Mesendoderm (in vitro differentiated cells): Measurements from ENCODE around the gene CHRNA9.

Experiments used
- DNase-seq: peaks from one replicate; pipeline ENCODE4 v3.0.0; 2013
- H2AK5ac ChIP-seq: 2 replicates; pipeline ENCODE4 v1.6.1; 2013; ENCODE audit warnings: low read length, inconsistent platforms
- H2BK120ac ChIP-seq: 2 replicates; pipeline ENCODE4 v1.6.1; 2013; ENCODE audit warnings: low read depth, mild to moderate bottlenecking, low read length, moderate library complexity, mixed read lengths
- H2BK15ac ChIP-seq: replicated peaks from 2 replicates; pipeline ENCODE4 v1.6.1; 2013; ENCODE audit warnings: low read depth, mild to moderate bottlenecking, moderate library complexity
- H2BK5ac ChIP-seq: 2 replicates; pipeline ENCODE4 v1.6.1; 2013; ENCODE audit warnings: low read length, inconsistent platforms
- H3K18ac ChIP-seq: 2 replicates; pipeline ENCODE4 v1.6.1; 2013; ENCODE audit warnings: mild to moderate bottlenecking, low read length, mixed read lengths
- H3K23ac ChIP-seq: one replicate; pipeline ENCODE4 v1.6.1; 2013; ENCODE audit warnings: low read length
- H3K27ac ChIP-seq: 2 replicates; pipeline ENCODE4 v1.5.1; 2013; ENCODE audit warnings: low read depth, mild to moderate bottlenecking, inconsistent platforms, low read length, moderate library complexity
- H3K27me3 ChIP-seq: 2 replicates; pipeline ENCODE4 v1.6.1; 2013; ENCODE audit warnings: low read length, control low read depth, mild to moderate bottlenecking, inconsistent platforms; ENCODE audit not compliant: insufficient read depth, poor library complexity
- H3K36me3 ChIP-seq: 2 replicates; pipeline ENCODE4 v1.6.1; 2013; ENCODE audit warnings: low read length, inconsistent platforms; ENCODE audit not compliant: control insufficient read depth, insufficient read depth
- H3K4ac ChIP-seq: one replicate; pipeline ENCODE4 v1.6.1; 2013; ENCODE audit warnings: low read depth, mild to moderate bottlenecking, low read length, moderate library complexity
- H3K4me1 ChIP-seq: 2 replicates; pipeline ENCODE4 v1.6.1; 2013; ENCODE audit warnings: low read depth, low read length, inconsistent platforms; ENCODE audit not compliant: control insufficient read depth
- H3K4me2 ChIP-seq: 2 replicates; pipeline ENCODE4 v1.6.1; 2013; ENCODE audit warnings: low read length
- H3K4me3 ChIP-seq: 2 replicates; pipeline ENCODE4 v1.5.1; 2013; ENCODE audit warnings: mild to moderate bottlenecking, low read length
- H3K56ac ChIP-seq: one replicate; pipeline ENCODE4 v1.6.1; 2013; ENCODE audit warnings: low read length
- H3K79me1 ChIP-seq: 2 replicates; pipeline ENCODE4 v1.6.1; 2013; ENCODE audit warnings: low read length, inconsistent platforms
- H3K79me2 ChIP-seq: 2 replicates; pipeline ENCODE4 v1.6.1; 2013; ENCODE audit warnings: mild to moderate bottlenecking, low read length; ENCODE audit not compliant: control insufficient read depth, insufficient read depth
- H3K9ac ChIP-seq: 2 replicates; pipeline ENCODE4 v1.6.1; 2013; ENCODE audit warnings: low read length, inconsistent platforms
- H4K5ac ChIP-seq: one replicate; pipeline ENCODE4 v1.6.1; 2013; ENCODE audit warnings: low read length
- H4K8ac ChIP-seq: one replicate; pipeline ENCODE4 v1.6.1; 2013; ENCODE audit warnings: low read depth, mild to moderate bottlenecking, control low read depth, low read length, moderate library complexity
- WGBS: extraction: QIAGEN DNeasy Blood & Tissue Kit; methylation state at CpG from one replicate; pipeline ENCODE4 v1.1.7; 2013; ENCODE audit warnings: low lambda C conversion rate, missing lambda C conversion rate; ENCODE audit not compliant: insufficient coverage; ENCODE audit errors: extremely low coverage; 5-methylcytosine and 5-hydroxymethylcytosine counted together

Gene CHRNA9

GRCh38 chr4:40321574-40322275, 13.4 kb upstream of the CHRNA9 start:
- Histone ChIP-seq H2BK5ac (no peak overlapping the region), H3K4me2 (no peak overlapping the region)

DNA sequence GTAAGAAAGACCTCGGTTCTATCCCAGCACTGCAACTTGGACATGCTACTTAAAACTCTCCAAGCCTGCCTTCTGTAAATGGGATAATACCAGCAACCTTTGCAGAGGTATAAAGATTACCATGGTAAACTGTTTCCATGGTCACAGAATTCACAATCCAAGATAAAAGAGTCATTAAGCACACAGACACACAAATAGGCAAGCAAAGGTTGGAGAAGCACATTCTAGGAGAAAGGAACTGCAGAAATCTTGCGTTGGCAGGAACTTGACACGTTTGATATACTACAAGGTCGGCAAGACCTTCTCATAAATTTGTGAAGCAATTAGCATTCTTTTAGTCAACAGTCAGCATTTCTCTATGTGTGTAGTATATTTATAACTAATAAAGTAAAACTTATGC, 12.3 kb upstream of the CHRNA9 start:
- Histone ChIP-seq H3K4me1 (no peaks in the 10 kb centered on the region), H3K23ac (peak overlapping the region; percentile 66), H3K4me3 (no peak overlapping the region), H2BK120ac (no peak overlapping the region), H3K79me1 (no peaks in the 10 kb centered on the region), H3K9ac (no peak overlapping the region), H3K4me2 (no peak overlapping the region), H3K36me3 (no peaks in the 10 kb centered on the region), H2AK5ac (no peak overlapping the region), H3K56ac (no peak overlapping the region), H2BK15ac (no peak overlapping the region), H4K8ac (no peak overlapping the region), H3K18ac (no peak overlapping the region), H4K5ac (no peak overlapping the region), H3K27ac (no peak overlapping the region), H3K79me2 (no peaks in the 10 kb centered on the region), H2BK5ac (no peak overlapping the region), H3K4ac (no peak overlapping the region), H3K27me3 (no peaks in the 10 kb centered on the region)
- whole genome bisulfite sequencing: no CpG with 5 or more reads among the region's 4 CpGs
- DNase-seq: peak; percentile 38

More at GRCh38 chr4:40321574-40322275, 13.4 kb upstream of the CHRNA9 start:
- peaks cover 1% of the 10 kb centered on the region for H3K4me1 ChIP-seq
- H2BK15ac ChIP-seq: no peak overlapping the region
- no peak overlapping the region for H2AK5ac ChIP-seq
- H3K79me2 ChIP-seq: no peaks in the 10 kb centered on the region
- H3K56ac ChIP-seq: peak overlapping the region; percentile 22
- H3K9ac ChIP-seq: no peak overlapping the region
- H2BK120ac ChIP-seq: no peak overlapping the region
- H3K4me3 ChIP-seq: no peak overlapping the region
- H3K18ac ChIP-seq: no peak overlapping the region
- no peaks in the 10 kb centered on the region for H3K27me3 ChIP-seq
- H3K27ac ChIP-seq: no peak overlapping the region
- no peak overlapping the region for H4K8ac ChIP-seq
- H3K4ac ChIP-seq: no peak overlapping the region
- DNase-seq: no peak
- no peaks in the 10 kb centered on the region for H3K36me3 ChIP-seq
- H3K79me1 ChIP-seq: no peaks in the 10 kb centered on the region
- WGBS: no CpG with 5 or more reads among the region's 7 CpGs
- H4K5ac ChIP-seq: no peak overlapping the region
- H3K23ac ChIP-seq: no peak overlapping the region

GRCh38 chr4:40323866-40324265, 11.3 kb upstream of the CHRNA9 start:
- no peak overlapping the region for H4K8ac ChIP-seq
- no peak overlapping the region for H3K9ac ChIP-seq
- H4K5ac ChIP-seq: no peak overlapping the region
- no peaks in the 10 kb centered on the region for H3K27me3 ChIP-seq
- H3K79me2 ChIP-seq: no peaks in the 10 kb centered on the region
- no peak overlapping the region for H2BK5ac ChIP-seq
- H3K4me1 ChIP-seq: no peaks in the 10 kb centered on the region
- H3K4me2 ChIP-seq: no peak overlapping the region
- no CpG with 5 or more reads among the region's 2 CpGs for WGBS
- H3K27ac ChIP-seq: no peak overlapping the region
- H2AK5ac ChIP-seq: no peak overlapping the region
- H2BK15ac ChIP-seq: no peak overlapping the region
- no peak overlapping the region for H3K56ac ChIP-seq
- no peak overlapping the region for H3K4me3 ChIP-seq
- peak; percentile 51 for DNase-seq
- no peak overlapping the region for H3K23ac ChIP-seq
- H3K18ac ChIP-seq: no peak overlapping the region
- H2BK120ac ChIP-seq: no peak overlapping the region
- no peak overlapping the region for H3K4ac ChIP-seq
- H3K79me1 ChIP-seq: no peaks in the 10 kb centered on the region
- no peaks in the 10 kb centered on the region for H3K36me3 ChIP-seq

DNA sequence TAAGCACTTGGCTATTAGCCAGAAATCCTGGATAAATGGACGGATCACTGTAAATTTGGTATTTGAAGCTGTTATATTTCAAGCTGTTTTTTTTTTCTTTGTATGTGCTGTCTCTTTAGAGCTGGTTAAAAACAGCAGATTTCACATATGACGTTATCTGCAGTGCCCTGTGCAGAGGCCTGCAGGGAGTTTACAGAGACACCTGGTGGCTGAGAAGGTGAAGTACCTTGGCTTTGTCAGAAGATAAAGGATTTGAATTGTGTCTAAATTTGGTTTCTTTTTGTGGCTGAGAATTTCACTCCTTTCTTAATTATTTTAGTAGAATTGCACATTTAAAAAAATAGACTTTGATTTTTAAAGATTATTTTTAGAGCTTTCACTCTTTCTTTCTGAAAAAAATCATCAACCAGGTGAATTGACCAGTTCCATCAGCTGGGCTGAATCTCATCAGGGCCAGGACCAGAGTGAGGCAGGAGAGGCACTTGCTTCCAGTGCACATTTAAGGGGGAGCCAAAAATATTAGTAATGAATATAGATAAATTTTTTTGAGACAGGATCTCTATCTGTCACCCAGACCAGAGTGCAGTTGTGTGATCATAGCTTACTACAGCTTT, 9.6 kb upstream of the CHRNA9 start:
- WGBS: no CpG with 5 or more reads among the region's 2 CpGs

DNA sequence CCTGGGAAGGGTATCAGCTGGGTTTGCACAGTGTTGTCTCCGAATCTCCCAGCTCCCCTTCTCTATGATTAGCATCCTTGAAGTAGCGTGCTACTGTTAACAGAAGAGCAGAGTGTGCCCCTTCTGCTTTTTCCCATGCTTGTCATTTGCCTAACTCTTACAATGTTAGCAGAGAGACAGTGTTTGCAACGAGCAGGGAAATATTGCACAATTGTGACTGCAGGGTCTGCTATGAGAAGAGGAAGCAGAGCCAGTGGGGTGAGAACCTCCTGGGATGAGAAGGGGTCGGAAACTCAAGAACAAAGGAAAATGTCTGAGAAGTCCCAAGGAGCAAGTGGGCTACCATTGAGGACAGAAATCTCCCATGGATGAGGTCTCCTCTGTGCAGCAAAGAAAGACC, 7.8 kb upstream of the CHRNA9 start:
- no peak for DNase-seq
- Histone ChIP-seq H2BK15ac (no peak overlapping the region), H2BK120ac (no peak overlapping the region), H3K56ac (no peak overlapping the region), H3K4me2 (no peak overlapping the region), H3K79me1 (no peaks in the 10 kb centered on the region), H2BK5ac (no peak overlapping the region), H4K8ac (no peak overlapping the region), H3K23ac (no peak overlapping the region), H3K4ac (no peak overlapping the region), H3K36me3 (no peaks in the 10 kb centered on the region), H3K4me1 (no peaks in the 10 kb centered on the region), H4K5ac (no peak overlapping the region), H3K4me3 (no peak overlapping the region), H3K79me2 (no peaks in the 10 kb centered on the region), H3K27me3 (no peaks in the 10 kb centered on the region), H3K9ac (no peak overlapping the region), H3K18ac (no peak overlapping the region), H2AK5ac (no peak overlapping the region), H3K27ac (no peak overlapping the region)
- WGBS: no CpG with 5 or more reads among the region's 4 CpGs

More for the DNA sequence above, 9.6 kb upstream of the CHRNA9 start:
- Histone ChIP-seq H3K56ac (no peak overlapping the region), H3K27ac (no peak overlapping the region), H3K18ac (no peak overlapping the region), H3K23ac (no peak overlapping the region), H3K36me3 (no peaks in the 10 kb centered on the region), H4K5ac (no peak overlapping the region), H3K4me1 (no peaks in the 10 kb centered on the region), H3K4ac (no peak overlapping the region), H3K9ac (no peak overlapping the region), H2BK120ac (no peak overlapping the region), H2BK15ac (no peak overlapping the region), H3K4me3 (no peak overlapping the region), H3K79me2 (no peaks in the 10 kb centered on the region), H4K8ac (no peak overlapping the region), H2BK5ac (no peak overlapping the region), H3K4me2 (no peak overlapping the region), H3K27me3 (no peaks in the 10 kb centered on the region), H3K79me1 (no peaks in the 10 kb centered on the region), H2AK5ac (no peak overlapping the region)
- DNase-seq: peak; percentile 73
